Stimulated activated CD4-positive, alpha-beta T cell treated with anti-CD3 and anti-CD28 coated beads, TNF-alpha, amount 100 ng/mL, for 4 hours (primary cell): ENCODE measurements around the gene CHST7.

Source experiments
- DNase-seq, 3 experiments: peaks; one replicate each; pipeline ENCODE4 v3.0.0-alpha.2; 2020; ENCODE audit warnings: low read depth in 3 of 3

Gene CHST7

GRCh38 chrX:46572340-46572936, 1.1 kb upstream of the CHST7 start:
- no peak for DNase-seq

- DNase-seq = peak in 2 of 3 experiments; percentile 34 to 40
These were observed 568 bp downstream of the CHST7 start for GRCh38 chrX:46573892-46574773.

- DNase-seq = peak in 2 of 3 experiments; percentile 18 to 26
These were observed 1.3 kb downstream of the CHST7 start for GRCh38 chrX:46574774-46575381.

- no peak for DNase-seq
These were observed 2.0 kb downstream of the CHST7 start for GRCh38 chrX:46575586-46575985.

GRCh38 chrX:46575991-46576392, 2.4 kb downstream of the CHST7 start:
- DNase-seq = no peak

GRCh38 chrX:46576458-46576857, 2.9 kb downstream of the CHST7 start:
- no peak for DNase-seq

- DNase-seq = no peak
These were observed 3.8 kb downstream of the CHST7 start for GRCh38 chrX:46577221-46578005.

- DNase-seq = no peak
These were observed 5.7 kb downstream of the CHST7 start for GRCh38 chrX:46579250-46579649.

GRCh38 chrX:46580613-46581012, 7.0 kb downstream of the CHST7 start:
- DNase-seq = no peak

GRCh38 chrX:46582325-46582724, 8.8 kb downstream of the CHST7 start:
- no peak for DNase-seq

GRCh38 chrX:46582966-46583365, 9.4 kb downstream of the CHST7 start:
- no peak for DNase-seq

- DNase-seq = no peak
These were observed 11.2 kb downstream of the CHST7 start for GRCh38 chrX:46584736-46585135.

- no peak for DNase-seq
These were observed 13.6 kb downstream of the CHST7 start for GRCh38 chrX:46587158-46587557.

GRCh38 chrX:46587753-46588171, 14.2 kb downstream of the CHST7 start:
- DNase-seq = no peak

GRCh38 chrX:46588263-46588662, 14.7 kb downstream of the CHST7 start:
- no peak for DNase-seq

- DNase-seq = no peak
These were observed 16.6 kb downstream of the CHST7 start for GRCh38 chrX:46589977-46590723.

GRCh38 chrX:46595084-46595483, 21.5 kb downstream of the CHST7 start:
- DNase-seq = no peak

- no peak for DNase-seq
These were observed 23.6 kb downstream of the CHST7 start for GRCh38 chrX:46597208-46597607.

GRCh38 chrX:46597771-46598170, 24.2 kb downstream of the CHST7 start:
- DNase-seq = no peak

- DNase-seq = no peak
These were observed 25.5 kb downstream of the CHST7 start for GRCh38 chrX:46599051-46599560.

- DNase-seq = no peak
These were observed 27.7 kb downstream of the CHST7 start for GRCh38 chrX:46601283-46601682.
